Measurements from ENCODE around the gene CEP20. TPM values are rescaled to one million over a fixed set of nuclear protein-coding genes. Genes with fewer than 3 reads are reported as not detected.

Gene CEP20
- total and polyA plus RNA-seq, 2 of the 8 experiments (the other 6 are each of a cell fraction or from before 2014, with no cell fraction given) = 16.2 to 49.0 TPM

GRCh38 chr16:15857724-15858560 lies 30.5 kb downstream of the CEP20 start (continued):
- TF ChIP-seq NANOG (IDR thresholded peaks at IDR 0.05; ENCODE audit: insufficient read depth, low read depth, low read length, poor library complexity, severe bottlenecking) = no peak
- no peak for TF ChIP-seq KDM1A (IDR thresholded peaks at IDR 0.05; ENCODE audit: borderline replicate concordance, low read length)
- no peak for TF ChIP-seq ATF3 (IDR thresholded peaks at IDR 0.05; ENCODE audit: insufficient read depth, low read depth, low read length)
- TF ChIP-seq JUN (IDR thresholded peaks at IDR 0.05; ENCODE audit: low read depth, low read length) = no peak
- no peak for TF ChIP-seq CREB1 (IDR thresholded peaks at IDR 0.05)
- no peak for TF ChIP-seq EGR1 (IDR thresholded peaks at IDR 0.05; ENCODE audit: borderline replicate concordance, low read depth, low read length)
- TF ChIP-seq SP2 (IDR thresholded peaks at IDR 0.05; ENCODE audit: low read length) = no peak
- TF ChIP-seq SP1 (IDR thresholded peaks at IDR 0.05; ENCODE audit: low read depth, low read length) = no peak
- TF ChIP-seq EZH2 (IDR thresholded peaks at IDR 0.05; ENCODE audit: low read depth, low read length, severe bottlenecking) = peak; percentile 18
- TF ChIP-seq CHD1 (IDR thresholded peaks at IDR 0.05; ENCODE audit: low read depth, low read length) = no peak
